Femur (tissue), 1 donor: ENCODE measurements around the gene PTGER1.

Experiments
- DNase-seq: peaks from one replicate; pipeline ENCODE4 v3.0.0-alpha.2; 2017

PTGER1 gene

DNA sequence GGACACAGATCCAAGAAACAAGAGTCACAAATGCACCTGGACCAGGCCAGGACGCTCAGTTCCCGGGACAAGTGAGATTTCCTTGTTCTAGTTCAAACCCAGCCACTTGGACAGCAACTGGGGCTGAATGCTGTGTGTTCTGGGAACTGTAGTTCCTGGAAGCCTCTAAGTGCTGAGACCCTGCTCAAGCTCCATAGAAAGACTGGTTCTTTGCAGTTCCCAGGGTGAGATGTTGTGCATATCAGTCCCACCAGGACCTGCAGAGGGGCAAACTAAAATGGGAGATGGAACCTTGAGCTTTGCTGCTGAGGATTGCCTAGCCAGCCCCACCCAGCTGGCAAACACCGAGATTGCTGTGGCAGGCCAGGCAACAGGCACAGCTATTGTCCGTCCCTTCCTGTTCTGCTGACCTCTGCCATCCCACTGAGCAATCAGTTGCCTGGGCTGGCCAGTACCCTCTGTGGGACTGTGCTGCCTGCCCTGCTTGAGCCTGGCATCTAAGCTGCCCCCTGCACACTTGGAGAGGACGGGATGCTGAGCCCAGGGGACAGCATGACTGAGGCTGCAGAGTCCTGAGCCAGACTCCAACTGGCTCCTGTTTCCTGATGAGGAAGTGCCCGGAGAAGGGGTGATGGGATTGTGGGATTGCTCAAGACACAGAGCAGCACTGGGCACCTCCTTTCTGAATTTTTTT lies 22.2 kb upstream of the PTGER1 start:
- DNase-seq: no peak

DNA sequence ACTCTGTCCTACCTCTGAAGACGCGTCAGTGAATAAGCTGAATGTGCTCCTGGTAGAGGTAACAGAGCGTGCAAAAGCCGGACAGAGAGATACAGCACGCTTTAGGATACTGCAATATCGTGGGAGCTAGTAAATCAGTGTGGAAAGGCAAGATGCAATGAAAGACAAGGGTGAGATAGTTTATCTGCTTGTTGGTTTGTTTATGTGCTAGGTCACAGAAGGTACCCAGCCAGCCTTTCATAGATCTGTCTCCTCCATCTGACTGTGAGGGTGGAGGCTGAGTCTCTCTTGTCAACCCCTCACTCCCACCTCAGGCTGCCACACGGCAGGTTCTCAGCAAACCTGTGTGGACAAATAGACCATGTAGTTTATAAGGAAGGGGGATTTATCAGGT lies 21.7 kb upstream of the PTGER1 start:
- no peak for DNase-seq

DNA sequence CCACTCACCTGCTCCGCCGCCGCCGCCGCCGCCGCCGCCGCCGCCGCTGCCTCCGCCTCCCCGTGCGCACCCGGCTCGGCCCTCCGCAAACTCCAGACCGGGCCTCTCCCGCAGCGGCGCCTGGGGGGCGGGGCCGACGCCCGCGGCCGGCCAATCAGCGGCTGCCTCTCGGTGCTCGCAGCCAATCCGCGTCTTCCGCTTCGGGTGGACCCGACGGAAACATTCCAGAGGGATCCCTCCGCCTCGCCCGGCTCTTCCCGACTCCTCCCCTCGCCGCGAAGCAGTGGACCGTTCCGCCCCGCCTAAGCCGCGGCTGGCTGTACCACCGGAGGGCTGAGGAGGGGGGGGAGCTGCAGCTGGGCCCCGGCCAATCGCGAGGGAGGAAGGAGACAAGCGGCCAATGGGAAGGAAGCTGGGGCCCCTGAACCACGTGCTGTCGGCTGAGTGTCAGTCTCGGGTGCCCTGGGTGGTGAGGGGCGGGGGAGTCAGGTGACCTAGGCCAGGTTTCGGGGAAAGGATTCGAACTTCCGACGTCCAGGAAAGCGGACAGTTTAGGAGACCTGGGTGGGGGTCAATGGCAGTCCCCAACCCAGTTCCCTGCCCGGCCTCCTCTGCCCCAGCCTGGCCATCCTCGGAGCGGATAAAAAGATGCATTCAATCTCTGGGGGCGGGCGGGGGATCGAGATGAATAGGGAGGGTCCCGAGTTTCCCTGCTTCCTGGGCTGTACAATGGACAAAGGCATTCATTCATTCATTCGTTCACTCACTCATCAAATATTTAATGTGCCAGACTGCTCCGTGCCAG lies 21.1 kb upstream of the PTGER1 start, which contains the start of gene GIPC1:
GIPC1 (minus strand) TSS at position 99 of the 805 bp plus-strand sequence. CDS start 13,151 bp downstream, outside the sequence.
- DNase-seq: peak; percentile 98

DNA sequence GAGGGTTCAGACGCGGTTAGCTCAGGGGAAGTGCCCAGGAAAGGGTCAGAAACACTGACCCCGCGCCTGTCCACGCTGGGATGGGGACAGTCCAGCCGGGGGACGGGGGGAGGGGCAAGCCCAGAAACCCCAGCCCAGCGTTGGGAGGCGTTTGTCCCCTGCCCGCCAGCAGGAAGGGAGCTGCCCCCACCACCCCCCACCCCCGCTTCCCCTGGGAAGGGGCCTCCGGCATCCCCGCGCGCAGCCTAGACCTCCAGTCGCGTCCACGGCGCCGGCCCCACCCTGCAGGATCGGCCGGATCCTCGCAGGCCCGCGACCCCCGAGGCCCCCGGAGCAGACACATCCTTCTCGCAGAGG lies 20.5 kb upstream of the PTGER1 start:
- DNase-seq: no peak

DNA sequence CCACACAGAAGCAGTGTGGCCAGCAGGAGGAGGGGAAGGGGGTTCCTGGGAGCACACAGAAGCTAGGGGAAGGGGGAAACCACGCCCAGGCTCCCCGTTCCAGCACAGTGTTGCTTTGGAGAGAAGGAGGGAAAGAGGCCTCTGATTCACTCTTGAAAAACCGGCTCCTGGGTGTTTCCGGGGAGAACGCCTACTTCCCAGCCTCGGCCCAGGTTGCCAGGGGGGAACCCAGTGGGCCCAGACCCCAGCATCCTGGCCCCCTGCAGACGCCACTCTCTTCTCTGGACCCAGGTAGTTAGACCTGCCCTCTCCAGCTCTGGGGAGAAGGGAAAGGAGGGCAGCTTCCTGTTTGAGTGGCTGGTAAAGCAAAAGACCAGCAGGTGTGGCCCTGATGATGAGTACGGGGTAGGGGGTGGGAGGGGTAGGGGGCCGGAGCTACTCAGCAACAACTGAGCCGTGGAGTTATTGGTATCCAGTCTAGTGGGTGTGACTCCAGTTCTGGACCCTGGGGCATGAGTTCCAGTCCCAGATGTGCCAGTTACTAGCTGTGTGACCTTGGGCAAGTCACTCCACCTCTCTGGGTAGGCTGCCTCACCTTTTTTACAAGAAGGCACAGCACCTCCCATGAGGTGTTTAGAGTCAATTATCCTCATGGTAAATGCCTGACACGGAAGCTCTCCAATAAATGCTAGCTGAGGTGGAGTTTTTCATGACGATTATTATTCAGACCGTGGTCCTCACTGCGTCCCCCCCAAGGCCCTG lies 19.9 kb upstream of the PTGER1 start:
- no peak for DNase-seq

DNA sequence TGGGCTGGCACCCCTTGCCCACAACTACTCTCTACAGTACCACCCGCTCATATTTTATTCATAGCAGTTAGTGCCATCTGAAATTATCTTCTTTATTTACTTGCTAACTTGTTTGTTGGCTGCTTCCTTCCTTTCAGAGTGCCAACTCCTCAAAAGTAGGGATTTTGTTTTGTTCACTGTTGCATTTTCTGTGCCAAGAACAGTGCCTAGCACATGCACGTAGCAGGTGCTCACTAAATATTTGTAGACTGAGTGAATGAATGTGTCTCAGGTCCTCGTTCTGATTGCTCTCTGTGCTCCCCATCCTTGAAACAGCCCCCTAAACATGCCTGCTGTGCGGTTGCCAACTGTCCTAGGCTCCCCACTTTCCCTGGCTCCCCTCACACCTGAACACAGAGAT lies 19.3 kb upstream of the PTGER1 start:
- DNase-seq: no peak

DNA sequence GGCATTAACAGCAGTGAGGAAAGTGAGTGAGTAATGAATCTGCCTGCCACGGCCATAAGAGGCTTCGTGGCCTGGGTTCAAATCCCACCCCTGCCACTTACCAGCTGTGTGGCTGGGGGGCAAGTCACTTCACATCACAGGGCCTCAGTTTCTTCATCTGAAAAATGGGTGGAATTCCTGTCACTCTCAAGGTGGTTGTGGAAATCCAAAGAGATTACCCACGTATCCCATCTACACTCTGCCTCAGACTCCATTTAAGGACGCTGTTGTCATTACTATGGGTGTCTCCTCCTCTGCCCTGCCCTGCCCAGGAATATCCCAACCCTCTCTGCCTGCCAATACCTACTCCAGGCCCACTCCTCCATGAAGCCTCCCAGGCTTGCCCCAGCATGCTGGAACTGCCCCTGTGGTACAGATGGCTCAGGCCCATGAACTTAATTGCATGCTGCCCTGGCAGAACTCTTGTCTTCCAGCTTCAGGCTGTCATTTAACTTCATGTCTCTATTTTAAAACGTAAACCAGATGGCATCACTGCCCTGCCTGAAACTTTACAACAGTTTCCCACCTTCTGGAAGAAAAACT lies 17.7 kb upstream of the PTGER1 start:
- DNase-seq: no peak

DNA sequence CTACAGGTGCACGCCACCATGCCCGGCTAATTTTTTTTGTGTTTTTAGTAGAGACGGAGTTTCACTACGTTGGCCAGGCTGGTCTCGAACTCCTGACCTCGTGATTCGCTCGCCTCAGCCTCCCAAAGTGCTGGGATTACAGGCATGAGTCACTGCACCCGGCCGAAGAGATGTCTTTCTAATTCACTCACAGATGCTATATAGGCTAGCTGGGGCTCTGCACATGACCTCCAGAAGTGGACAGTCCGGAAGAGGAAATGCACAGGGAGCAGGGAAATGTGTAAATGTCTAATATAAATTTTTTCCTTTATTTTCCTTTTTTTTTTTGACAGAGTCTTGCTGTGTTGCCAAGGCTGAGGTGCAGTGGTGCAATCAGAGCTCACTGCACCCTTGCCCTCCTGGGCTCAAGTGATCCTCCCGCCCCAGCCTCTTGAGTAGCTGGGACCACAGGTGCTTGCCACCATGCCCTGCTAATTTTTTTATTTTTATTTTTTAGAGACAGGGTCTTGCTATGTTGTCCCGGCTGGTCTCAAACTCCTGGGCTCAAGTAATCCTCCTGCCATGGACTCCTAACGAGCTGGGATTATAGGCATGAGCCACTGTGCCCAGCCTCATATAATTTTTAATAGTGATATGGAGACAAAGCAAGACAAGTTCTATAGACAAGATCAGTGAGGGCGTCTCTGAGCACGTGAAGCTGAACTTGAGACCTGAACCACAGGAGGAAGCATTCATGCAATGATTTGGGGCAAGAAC lies 12.4 kb upstream of the PTGER1 start:
- no peak for DNase-seq

DNA sequence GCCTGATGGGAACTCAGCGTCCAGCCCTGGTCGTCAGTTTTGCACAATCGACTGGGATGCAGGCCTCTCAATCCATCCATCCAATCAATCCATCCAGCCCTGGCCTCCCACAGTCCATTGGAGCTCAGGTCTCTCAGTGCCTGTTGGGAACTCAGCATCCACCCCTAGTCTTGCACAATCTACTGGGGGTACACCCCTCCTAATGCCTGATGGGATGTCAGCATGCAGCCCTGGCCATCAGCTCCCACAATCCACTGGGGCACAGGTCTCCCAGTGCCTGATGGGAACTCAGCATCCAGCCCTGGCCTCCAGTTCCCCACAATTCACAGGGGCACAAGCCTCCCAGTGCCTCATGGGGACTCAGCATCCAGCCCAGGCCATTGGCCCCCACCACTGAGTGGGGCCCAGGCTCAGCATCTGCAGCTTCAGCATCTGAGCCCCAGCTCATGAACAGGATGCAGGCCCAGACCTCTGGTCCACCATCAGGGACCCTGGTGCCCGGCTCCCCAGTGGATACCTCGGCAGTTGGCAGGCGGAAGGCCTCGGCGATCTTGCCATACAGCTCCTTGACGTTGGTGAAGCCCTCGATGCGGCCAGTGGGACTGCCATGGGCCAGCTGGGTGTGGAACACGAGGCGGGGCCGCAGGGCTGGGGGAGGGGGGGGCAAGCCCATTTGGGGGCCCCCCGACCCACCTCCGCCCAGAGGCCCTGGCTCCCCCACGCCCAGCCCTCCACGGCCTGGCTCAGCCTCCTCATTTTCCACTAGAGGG lies 7.2 kb upstream of the PTGER1 start:
- no peak for DNase-seq

DNA sequence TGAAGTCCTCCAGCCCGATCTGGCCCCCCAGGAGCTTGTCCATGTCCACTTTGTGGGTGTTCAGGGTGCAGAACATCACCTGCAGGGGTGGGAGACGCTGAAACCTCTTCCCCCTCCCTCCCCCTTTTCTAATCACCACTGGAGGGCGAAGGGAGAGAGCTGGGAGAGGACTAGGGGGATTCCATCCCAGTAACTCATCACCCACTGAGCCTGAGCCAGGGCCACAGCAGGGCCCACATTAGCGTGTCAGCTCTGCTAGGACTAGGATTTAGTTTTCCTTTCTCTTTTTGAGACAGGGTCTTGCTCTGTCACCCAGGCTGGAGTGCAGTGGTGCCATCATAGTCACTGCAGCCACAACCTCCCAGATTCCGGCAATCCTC lies 5.5 kb upstream of the PTGER1 start:
- DNase-seq: no peak

DNA sequence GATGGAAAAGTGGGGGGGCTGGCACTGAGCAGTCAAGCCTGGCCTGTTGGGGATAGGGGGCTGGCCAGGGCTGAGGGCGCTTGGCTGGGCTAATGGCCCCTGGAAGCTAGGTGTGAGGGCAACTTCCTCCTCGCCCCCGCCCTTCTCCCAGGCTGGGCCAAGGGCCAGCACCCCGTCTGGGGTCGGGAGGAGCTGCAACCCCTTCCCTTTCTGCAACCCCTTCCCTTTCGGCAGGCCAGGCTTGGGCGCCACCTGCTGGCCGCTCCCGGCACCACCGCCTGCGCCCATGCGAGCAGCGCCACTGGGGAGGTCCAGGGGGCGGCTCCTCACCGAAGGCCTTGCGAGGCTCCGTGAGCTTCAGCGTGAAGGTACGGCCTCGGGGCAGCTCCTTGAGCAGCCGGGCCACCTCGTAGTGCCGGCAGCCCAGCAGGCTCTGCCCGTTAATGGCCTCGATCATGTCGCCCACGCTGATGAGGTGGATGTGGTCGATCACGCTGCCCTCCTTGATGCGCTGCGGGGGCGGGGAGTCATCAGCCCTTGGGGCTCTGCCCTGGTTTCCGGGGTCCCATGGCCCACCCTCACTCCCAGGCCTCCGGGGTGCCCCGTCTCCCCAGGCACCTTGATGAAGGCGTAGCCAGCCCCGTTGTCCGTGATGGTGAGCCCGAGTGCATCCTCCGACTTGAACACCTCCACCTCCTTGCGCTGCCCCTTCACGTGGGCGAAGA lies 5.0 kb upstream of the PTGER1 start:
- peak; percentile 57 for DNase-seq

DNA sequence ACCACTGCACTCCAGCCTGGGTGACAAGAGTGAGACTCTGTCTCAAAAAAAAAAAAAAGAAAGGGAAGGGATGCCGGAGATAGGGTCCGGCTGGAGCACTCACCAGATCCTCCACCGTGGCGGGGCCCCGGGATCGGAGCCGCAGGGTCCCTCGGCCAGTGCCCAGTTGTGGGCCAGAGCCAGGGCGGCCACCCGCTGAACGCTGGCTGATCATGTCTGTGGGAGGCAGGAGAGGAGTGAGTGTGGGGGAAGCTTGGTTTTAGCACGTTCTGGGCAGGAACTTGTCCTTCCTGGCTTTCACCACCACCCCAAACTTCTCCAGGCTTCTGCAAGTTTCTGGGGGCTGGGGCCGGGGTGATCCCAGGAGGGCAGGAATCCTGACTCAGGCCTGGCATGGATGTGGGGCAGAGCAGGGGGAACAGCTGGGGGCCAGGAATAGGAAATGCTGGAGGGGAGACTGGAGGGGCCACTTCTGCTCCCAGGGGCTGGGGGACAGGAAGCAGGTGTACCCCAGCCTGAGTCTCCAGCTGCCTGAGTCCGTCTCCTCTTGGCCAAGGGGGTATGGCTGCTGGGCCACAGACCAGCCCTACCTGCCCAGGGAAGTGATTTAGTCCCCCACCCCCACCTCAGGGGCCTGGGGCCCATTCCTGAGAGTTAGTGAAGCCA lies 4.3 kb upstream of the PTGER1 start:
- no peak for DNase-seq

DNA sequence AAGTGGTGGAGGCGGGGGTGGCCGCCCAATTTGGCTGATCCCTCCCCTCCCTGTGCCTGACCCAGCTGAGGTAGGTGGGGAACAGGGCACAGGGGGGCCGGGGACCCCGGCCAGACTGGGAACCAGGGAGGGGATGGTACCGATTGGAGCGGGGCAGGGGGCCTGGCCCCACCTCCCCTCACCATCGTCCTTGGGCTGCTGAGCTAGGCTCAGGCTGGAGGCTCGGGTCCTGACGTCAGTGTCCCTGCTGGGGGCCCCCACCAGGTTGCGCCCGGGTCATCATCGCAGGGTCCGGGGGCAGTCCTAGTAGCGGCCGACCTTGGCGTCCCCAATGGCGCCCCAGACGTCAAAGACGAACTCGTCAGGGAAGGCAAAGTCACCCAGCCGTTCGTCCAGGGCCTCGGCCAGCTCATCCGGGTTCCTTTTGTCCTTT lies 3.0 kb upstream of the PTGER1 start:
- no peak for DNase-seq

DNA sequence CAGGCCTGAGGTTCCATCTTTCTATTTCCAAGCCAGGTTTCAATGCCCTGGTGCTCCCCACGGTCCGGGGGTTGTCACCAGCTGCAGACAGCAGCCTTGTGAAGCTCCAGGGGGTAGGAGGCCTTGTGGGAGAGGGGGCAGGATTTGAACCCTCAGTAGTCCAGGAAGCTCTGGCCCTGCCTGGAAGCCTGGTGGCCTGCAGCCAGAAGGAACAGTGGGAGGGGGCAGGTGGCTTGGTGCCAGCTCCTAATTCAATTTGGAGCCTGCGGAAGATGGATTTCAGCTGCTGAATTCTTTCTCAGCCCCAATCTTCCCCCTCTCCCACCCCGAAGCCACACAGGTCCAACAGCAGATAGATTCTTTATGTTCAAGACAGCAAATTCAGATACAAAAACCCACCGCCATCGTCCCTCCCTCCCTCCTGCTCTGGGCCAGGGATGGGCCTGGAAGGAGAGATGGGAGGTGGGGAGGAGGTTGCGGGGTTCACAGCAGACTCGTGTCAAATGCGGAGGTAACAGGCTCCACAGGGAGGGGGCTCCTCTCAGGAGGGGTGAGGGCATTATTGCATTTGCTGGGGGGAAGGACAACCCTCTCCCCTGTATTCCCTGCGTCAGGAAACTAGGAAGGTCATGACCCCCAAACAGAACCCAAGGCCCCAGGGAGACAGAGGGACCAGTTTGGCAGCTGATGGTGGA lies 2.4 kb upstream of the PTGER1 start:
- DNase-seq: peak; percentile 73

DNA sequence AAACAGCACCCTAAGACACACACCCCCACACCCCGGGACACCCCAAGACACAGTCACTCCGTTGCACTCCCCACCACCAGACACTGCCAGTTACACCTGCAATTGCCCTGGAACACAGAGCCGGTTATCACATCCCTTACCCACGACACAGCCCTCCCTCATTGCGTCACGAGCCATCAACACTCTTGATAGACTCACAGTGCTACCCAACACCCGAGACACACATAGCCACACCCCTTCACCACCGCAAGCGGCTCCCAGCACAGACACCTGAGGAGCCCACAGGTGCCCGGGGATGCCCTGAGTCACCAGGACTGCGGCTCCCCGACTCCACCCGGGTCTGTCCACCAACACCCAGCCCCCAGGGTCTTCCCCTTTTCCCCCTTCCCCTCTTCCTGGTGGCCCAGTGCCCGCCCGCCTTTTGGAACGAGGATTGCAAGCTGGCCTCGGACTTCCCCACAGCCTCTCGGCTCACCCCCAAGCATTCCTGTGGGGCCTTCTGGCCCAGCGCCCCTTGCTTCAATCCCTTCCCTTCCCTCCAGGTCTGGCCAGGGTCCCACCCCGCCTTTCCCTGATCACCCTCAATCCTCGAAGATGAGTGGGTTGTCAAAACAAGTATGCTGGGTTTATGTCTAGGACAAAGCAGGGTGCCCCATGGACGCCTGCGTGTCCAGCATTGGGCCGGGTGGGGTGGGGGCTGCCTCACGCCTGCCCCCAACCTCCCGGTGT lies 1.7 kb upstream of the PTGER1 start:
- peak; percentile 69 for DNase-seq

DNA sequence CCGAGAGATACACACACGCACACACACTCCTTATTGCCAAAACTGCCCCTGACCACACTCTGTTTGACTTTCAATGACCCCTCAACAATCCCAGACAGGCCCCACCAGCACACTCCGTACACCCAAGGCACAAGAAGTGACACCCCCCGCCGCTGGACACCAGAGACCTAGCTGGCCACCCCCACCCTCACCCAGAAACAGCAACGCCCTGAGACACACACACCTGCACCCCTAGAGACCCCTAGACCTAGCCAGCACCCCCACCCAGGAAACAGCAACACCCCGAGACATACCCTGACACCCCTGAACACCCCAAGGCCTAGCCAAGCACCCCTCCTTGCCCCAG lies 1.1 kb upstream of the PTGER1 start:
- DNase-seq: no peak

DNA sequence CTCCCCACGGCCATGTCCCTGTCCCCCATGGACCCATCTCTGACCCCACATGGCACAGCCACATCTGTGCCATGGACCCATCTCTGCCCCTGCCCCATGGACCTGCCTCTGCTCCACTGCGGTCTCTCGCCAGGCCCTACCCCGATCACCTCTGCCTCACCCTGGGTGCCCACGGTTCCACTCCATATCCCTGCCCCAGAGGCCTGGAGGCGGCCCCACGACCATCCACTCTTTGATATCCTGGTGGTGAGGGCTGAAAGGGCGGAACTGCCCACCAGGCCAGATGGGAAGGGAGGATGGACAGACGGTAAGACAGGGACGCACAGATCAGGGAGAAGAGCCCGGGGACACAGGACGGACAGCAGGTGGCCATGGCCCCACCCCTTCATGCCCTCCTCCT lies 327 bp downstream of the PTGER1 start:
- no peak for DNase-seq

DNA sequence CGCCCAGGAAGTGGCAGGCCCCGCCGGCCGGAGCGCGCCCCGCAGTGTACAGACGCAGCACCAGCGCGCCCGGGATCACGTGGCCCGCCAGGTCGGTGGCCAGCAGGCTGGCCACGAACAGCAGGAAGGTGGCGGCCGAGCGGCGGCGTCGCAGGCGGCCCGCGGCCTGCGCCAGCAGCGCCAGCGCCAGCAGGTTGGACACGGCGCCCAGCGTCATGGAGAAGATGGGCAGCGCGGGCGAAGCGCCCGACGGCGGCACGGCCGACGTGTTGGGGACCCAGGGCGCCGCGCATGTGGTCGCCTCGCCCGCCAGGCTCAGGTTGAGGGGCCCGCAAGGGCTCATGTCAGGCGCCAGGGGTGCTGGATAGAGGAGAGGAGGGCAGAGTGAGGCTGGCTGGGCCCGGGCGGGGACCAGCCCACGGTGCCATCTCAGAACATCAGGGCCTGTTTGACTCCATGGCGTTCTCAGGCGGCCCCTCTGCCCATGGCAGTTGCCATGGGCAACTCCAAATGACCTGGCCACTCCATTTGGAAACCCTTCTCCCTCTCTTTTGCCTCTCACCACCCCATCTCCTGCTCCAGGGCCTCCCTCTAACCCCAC lies 1.1 kb downstream of the PTGER1 start:
- DNase-seq: no peak
